Measurements from ENCODE around the gene ALK. TPM values are rescaled to one million over a fixed set of nuclear protein-coding genes. Genes with fewer than 3 reads are reported as not detected.
"Not testable (repeated sequence)": the region's sequence is repeated elsewhere in the genome, so short reads cannot be mapped to it uniquely, and the experiment has no call there.

The ALK gene
- polyA plus RNA-seq, 12 donors, result 0.03 to 1.6 (median 0.12) TPM; not detected in 1

- no peak for DNase-seq
Measured at GRCh38 chr2:29755233-29755632, 166.2 kb downstream of the ALK start.

- no peak for DNase-seq
Measured at GRCh38 chr2:29753671-29754444, 167.5 kb downstream of the ALK start.

- no peak for DNase-seq
Measured at GRCh38 chr2:29751390-29751789, 170.0 kb downstream of the ALK start.

GRCh38 chr2:29750463-29750862 lies 170.9 kb downstream of the ALK start:
- not testable (repeated sequence) for DNase-seq

GRCh38 chr2:29749843-29750242 lies 171.5 kb downstream of the ALK start:
- DNase-seq, result no peak

- DNase-seq, result no peak
Measured at GRCh38 chr2:29749041-29749440, 172.3 kb downstream of the ALK start.

- no peak for DNase-seq
Measured at GRCh38 chr2:29747786-29748470, 173.5 kb downstream of the ALK start.

GRCh38 chr2:29744976-29745375 lies 176.4 kb downstream of the ALK start:
- no peak for DNase-seq

GRCh38 chr2:29743516-29743915 lies 177.9 kb downstream of the ALK start:
- no peak for DNase-seq

- no peak for DNase-seq
Measured at GRCh38 chr2:29742656-29743055, 178.7 kb downstream of the ALK start.

GRCh38 chr2:29741132-29741531 lies 180.3 kb downstream of the ALK start:
- DNase-seq, result no peak

GRCh38 chr2:29733965-29734364 lies 187.4 kb downstream of the ALK start:
- no peak for DNase-seq

- DNase-seq, result no peak
Measured at GRCh38 chr2:29733213-29733612, 188.2 kb downstream of the ALK start.

GRCh38 chr2:29731948-29732347 lies 189.4 kb downstream of the ALK start:
- no peak for DNase-seq

- DNase-seq, result no peak
Measured at GRCh38 chr2:29729932-29730331, 191.5 kb downstream of the ALK start.

GRCh38 chr2:29729401-29729800 lies 192.0 kb downstream of the ALK start:
- DNase-seq, result no peak

- DNase-seq, result no peak
Measured at GRCh38 chr2:29726976-29727375, 194.4 kb downstream of the ALK start.

- no peak for DNase-seq
Measured at GRCh38 chr2:29725610-29726009, 195.8 kb downstream of the ALK start.

GRCh38 chr2:29724282-29724681 lies 197.1 kb downstream of the ALK start:
- DNase-seq, result no peak

- DNase-seq, result no peak
Measured at GRCh38 chr2:29723255-29724001, 198.0 kb downstream of the ALK start.

GRCh38 chr2:29719639-29720038 lies 201.7 kb downstream of the ALK start:
- DNase-seq, result no peak

- DNase-seq, result no peak
Measured at GRCh38 chr2:29718076-29718686, 203.2 kb downstream of the ALK start.
